Bronchus fibroblast of lung (primary cell): Measurements from ENCODE around the gene MS4A14. TPM values are rescaled to one million over a fixed set of nuclear protein-coding genes. Genes with fewer than 3 reads are reported as not detected.

Experiments used
- total RNA-seq: library from RNA; depleted of rRNA; stranded (reverse); fragments of >200 nt; gene quantifications from 2 replicates; pipeline ENCODE4 v1.2.3, GENCODE V29; 2015

Gene MS4A14, protein sequence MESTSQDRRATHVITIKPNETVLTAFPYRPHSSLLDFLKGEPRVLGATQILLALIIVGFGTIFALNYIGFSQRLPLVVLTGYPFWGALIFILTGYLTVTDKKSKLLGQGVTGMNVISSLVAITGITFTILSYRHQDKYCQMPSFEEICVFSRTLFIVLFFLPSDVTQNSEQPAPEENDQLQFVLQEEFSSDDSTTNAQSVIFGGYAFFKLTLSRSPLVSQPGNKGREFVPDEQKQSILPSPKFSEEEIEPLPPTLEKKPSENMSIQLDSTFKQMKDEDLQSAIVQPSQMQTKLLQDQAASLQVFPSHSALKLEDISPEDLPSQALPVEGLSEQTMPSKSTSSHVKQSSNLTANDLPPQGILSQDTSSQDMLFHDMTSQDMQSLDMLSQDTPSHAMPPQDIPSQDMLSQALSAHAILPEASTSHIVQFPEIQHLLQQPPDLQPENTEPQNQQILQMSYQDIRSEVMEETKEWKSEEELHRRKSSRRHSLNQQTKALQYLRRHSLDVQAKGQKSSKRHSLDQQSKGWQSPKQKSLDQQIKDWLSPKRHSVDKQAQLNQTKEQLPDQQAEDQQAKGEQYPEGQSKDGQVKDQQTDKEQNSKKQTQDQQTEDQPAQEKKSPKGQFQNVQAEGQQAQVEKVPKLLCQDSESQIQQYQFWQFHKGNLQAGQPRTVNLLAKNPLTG
- not detected in 2 replicates for total RNA-seq

GRCh38 chr11:60396382-60396781 lies at the start of gene MS4A14:
Gene MS4A14 (plus strand): TSS chr11:60396459. CDS start chr11:60396579, 120 bp downstream.

DNA sequence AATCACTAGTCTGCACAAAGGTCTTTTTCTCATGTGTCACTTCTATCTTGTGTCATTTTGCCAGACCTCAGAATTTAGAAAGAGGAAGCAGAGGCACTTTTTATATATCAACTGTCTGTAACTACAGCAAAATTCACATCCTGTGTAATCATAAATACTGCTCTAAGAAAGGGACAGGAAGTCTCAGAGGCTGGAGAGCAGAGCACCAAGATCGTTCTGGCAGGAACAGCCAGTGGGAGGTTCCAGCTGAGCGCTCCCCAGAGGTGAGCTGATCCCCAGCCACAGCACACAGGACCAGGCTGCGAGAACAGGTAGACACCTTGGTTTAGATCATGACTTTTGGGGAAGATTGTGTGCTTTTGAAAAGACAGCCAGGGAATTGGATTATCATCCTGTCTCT lies 17.9 kb upstream of the MS4A14 start, which contains the start of gene MS4A7:
TSS of gene MS4A7 (plus strand) at position 179 of the 400 bp plus-strand sequence. CDS start 4,610 bp downstream, outside the sequence.

GRCh38 chr11:60429272-60429671 lies 33.0 kb downstream of the MS4A14 start, which contains the start of gene MS4A5:
Gene MS4A5 (plus strand): TSS chr11:60429572. CDS start chr11:60429675, 103 bp downstream.

DNA sequence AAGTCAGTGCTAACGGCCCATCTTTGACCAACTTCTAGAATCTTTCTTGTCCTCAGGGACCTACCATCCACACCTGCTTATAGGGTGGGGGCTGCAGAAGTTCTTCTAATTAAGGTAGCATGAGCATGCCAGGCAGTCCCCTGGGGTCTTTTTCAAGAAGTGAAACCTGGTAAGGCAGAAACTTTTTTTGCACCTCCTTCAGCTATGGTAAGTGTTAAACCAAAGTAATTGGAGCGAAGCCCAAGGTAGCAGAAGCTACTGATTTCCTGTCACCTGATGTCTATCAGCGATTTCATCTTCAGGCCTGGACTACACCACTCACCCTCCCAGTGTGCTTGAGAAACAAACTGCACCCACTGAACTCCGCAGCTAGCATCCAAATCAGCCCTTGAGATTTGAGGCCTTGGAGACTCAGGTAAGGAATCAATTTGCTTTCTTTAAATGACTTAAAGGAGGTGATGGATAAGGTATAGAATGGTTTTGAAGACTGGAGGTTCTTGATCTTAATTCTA lies 59.3 kb downstream of the MS4A14 start, which contains the start of gene MS4A1:
TSS of gene MS4A1 (plus strand) at position 317 of the 512 bp plus-strand sequence. CDS start 6,528 bp downstream, outside the sequence.

Other genes with a start within 250 kb of the MS4A14 start
- not detected in 2 replicates for gene MS4A6A, start 213.4 kb upstream of the MS4A14 start, total RNA-seq
- gene MS4A4E, start 153.3 kb upstream of the MS4A14 start, total RNA-seq: not detected in 2 replicates
- gene MS4A4A, start 115.8 kb upstream of the MS4A14 start, total RNA-seq: not detected in 2 replicates
- gene MS4A6E, start 69.2 kb upstream of the MS4A14 start, total RNA-seq: not detected in 2 replicates
- gene MS4A7, start 17.9 kb upstream of the MS4A14 start, total RNA-seq: not detected in 2 replicates
- not detected in 2 replicates for gene MS4A5, start 33.1 kb downstream of the MS4A14 start, total RNA-seq
- not detected in 2 replicates for gene MS4A1, start 59.4 kb downstream of the MS4A14 start, total RNA-seq
- gene MS4A12, start 96.3 kb downstream of the MS4A14 start, total RNA-seq: not detected in 2 replicates
- not detected in 2 replicates for gene MS4A13, start 118.9 kb downstream of the MS4A14 start, total RNA-seq